Mammary epithelial cell (primary cell): Measurements from ENCODE around the gene SCGB1A1.

ENCODE experiments used
- CTCF ChIP-seq, 2 donors: IDR thresholded peaks in 1 of 2; conservative IDR thresholded peaks in 1 of 2; 2 replicates each; pipeline ENCODE4 v1.5.1; 2011 to 2012; ENCODE audit warnings: inconsistent platforms in 2 of 2, low read length in 2 of 2, mild to moderate bottlenecking in 2 of 2, control low read depth in 1 of 2, low read depth in 1 of 2; ENCODE audit not compliant: insufficient read depth in 1 of 2; ENCODE audit errors: extremely low read depth in 1 of 2
- EZH2 ChIP-seq: IDR thresholded peaks from 2 replicates; pipeline ENCODE4 v1.6.1; 2012; ENCODE audit warnings: low read length, inconsistent platforms, borderline replicate concordance

GRCh38 chr11:62401356-62401755, 17.5 kb upstream of the SCGB1A1 start:
- no peak for TF ChIP-seq CTCF (conservative IDR thresholded peaks at IDR 0.05 in 1 of 2, IDR thresholded peaks at IDR 0.05 in 1 of 2; ENCODE audit: extremely low read depth in 1 of 2, insufficient read depth in 1 of 2, low read depth in 1 of 2, low read length in 2 of 2)
- no peak for TF ChIP-seq EZH2
